ENCODE data around the gene SMAP2.

The SMAP2 gene

DNA sequence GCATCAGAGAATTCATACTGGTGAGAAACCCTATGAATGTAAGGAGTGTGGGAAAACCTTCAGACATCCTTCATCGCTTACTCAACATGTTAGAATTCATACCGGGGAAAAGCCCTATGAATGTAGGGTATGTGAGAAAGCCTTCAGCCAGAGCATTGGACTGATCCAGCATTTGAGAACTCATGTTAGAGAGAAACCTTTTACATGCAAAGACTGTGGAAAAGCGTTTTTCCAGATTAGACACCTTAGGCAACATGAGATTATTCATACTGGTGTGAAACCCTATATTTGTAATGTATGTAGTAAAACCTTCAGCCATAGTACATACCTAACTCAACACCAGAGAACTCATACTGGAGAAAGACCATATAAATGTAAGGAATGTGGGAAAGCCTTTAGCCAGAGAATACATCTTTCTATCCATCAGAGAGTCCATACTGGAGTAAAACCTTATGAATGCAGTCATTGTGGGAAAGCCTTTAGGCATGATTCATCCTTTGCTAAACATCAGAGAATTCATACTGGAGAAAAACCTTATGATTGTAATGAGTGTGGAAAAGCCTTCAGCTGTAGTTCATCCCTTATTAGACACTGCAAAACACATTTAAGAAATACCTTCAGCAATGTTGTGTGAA lies 89.5 kb downstream of the SMAP2 start:
- peak overlapping the region; percentile 64 for H3K4me3 ChIP-seq (ENCODE audit: low read length)
- peaks cover 52% of the 10 kb centered on the region for H3K36me3 ChIP-seq (ENCODE audit: control insufficient read depth, insufficient read depth, low read length, severe bottlenecking)
- H3K4me1 ChIP-seq (ENCODE audit: control insufficient read depth, insufficient read depth, low read length): no peaks in the 10 kb centered on the region
- H3K27me3 ChIP-seq (replicated peaks; ENCODE audit: control insufficient read depth, insufficient read depth, low read length): no peaks in the 10 kb centered on the region
- no peak overlapping the region for H3K9ac ChIP-seq (ENCODE audit: low read length)
- peaks cover 99% of the 10 kb centered on the region for H3K9me3 ChIP-seq (ENCODE audit: control insufficient read depth, low read length)
- no peak for DNase-seq (ENCODE audit: low read depth)

DNA sequence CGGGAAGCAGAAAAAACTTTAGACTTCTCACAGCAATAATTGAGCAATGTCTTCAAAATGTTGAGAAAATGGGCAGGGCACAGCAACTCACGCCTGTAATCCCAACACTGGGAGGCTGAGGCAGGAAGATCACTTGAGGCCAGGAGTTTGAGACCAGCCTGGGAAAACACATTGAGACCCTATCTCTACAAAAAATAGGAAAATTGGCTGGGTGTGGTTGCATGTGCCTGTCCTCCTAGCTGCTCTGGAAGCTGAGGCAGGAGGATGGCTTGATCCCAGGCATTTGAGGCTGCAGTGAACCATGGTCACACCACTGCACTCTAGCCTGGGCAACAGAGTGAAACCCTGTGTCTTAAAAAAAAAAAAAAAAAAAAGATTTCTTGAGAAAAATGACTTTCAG lies 95.8 kb downstream of the SMAP2 start:
- DNase-seq (ENCODE audit: low read depth): no peak
- Histone ChIP-seq H3K27me3 (replicated peaks; ENCODE audit: control insufficient read depth, insufficient read depth, low read length) (no peaks in the 10 kb centered on the region), H3K9me3 (ENCODE audit: control insufficient read depth, low read length) (peaks cover 86% of the 10 kb centered on the region), H3K4me3 (ENCODE audit: low read length) (peak overlapping the region; percentile 22), H3K4me1 (ENCODE audit: control insufficient read depth, insufficient read depth, low read length) (no peaks in the 10 kb centered on the region), H3K36me3 (ENCODE audit: control insufficient read depth, insufficient read depth, low read length, severe bottlenecking) (peaks cover 6% of the 10 kb centered on the region), H3K9ac (ENCODE audit: low read length) (no peak overlapping the region)

Data from adipocyte (in vitro differentiated cells).